Keratinocyte (primary cell): Measurements from ENCODE around the gene NYNRIN. TPM values are rescaled to one million over a fixed set of nuclear protein-coding genes. Genes with fewer than 3 reads are reported as not detected.

Experiments
- DNase-seq: peaks from one replicate; pipeline ENCODE4 v3.0.0-alpha.2; 2011; ENCODE audit warnings: low read depth, missing footprints, low spot score
- FAIRE-seq: peaks from 2 replicates; lab custom pipeline; 2011; peaks lifted over from hg19 to GRCh38; lab: Jason Lieb, UNC
- H2AFZ ChIP-seq: 2 replicates; pipeline ENCODE4 v1.6.0; 2012; ENCODE audit warnings: low read length, control low read depth, inconsistent platforms; ENCODE audit not compliant: control insufficient read depth
- H3K27ac ChIP-seq: 2 replicates; pipeline ENCODE4 v1.5.1; 2011; ENCODE audit warnings: low read length; ENCODE audit not compliant: control insufficient read depth, insufficient read depth
- H3K27me3 ChIP-seq: 3 replicates; pipeline ENCODE4 v1.6.0; 2011; ENCODE audit warnings: low read length; ENCODE audit not compliant: control insufficient read depth, insufficient read depth; ENCODE audit errors: extremely low read depth
- H3K36me3 ChIP-seq, 2 experiments: 2 replicates in 1 of 2; 3 replicates in 1 of 2; pipeline ENCODE4 v1.5.1; 2011; ENCODE audit warnings: low read length in 2 of 2, mild to moderate bottlenecking in 1 of 2; ENCODE audit not compliant: control insufficient read depth in 2 of 2, insufficient read depth in 2 of 2; ENCODE audit errors: extremely low read depth in 1 of 2
- H3K4me1 ChIP-seq: 3 replicates; pipeline ENCODE4 v1.5.1; 2011; ENCODE audit warnings: low read length; ENCODE audit not compliant: control insufficient read depth, insufficient read depth; ENCODE audit errors: extremely low read depth
- H3K4me2 ChIP-seq: 3 replicates; pipeline ENCODE4 v1.6.0; 2011; ENCODE audit warnings: low read depth, low read length; ENCODE audit not compliant: control insufficient read depth, insufficient read depth; ENCODE audit errors: extremely low read depth
- H3K4me3 ChIP-seq, 3 experiments: fragments of 200-600 bp in 1 of 3; sonication (generic) in 1 of 3; 2 replicates in 2 of 3; 3 replicates in 1 of 3; pipeline ENCODE4 v1.5.1; 2011 to 2016; ENCODE audit warnings: low read length in 3 of 3, mild to moderate bottlenecking in 3 of 3, control low read depth in 2 of 3, inconsistent platforms in 1 of 3, low read depth in 1 of 3, mixed read lengths in 1 of 3, mixed run types in 1 of 3, moderate library complexity in 1 of 3; ENCODE audit not compliant: control insufficient read depth in 2 of 3, insufficient read depth in 2 of 3; ENCODE audit errors: extremely low read depth in 1 of 3
- H3K79me2 ChIP-seq: 2 replicates; pipeline ENCODE4 v1.6.0; 2012; ENCODE audit warnings: low read length; ENCODE audit not compliant: control insufficient read depth, insufficient read depth
- H3K9ac ChIP-seq: 3 replicates; pipeline ENCODE4 v1.6.0; 2011; ENCODE audit warnings: low read length; ENCODE audit not compliant: control insufficient read depth, insufficient read depth; ENCODE audit errors: extremely low read depth
- H3K9me1 ChIP-seq: 3 replicates; pipeline ENCODE4 v1.6.0; 2011; ENCODE audit warnings: low read length; ENCODE audit not compliant: control insufficient read depth, insufficient read depth; ENCODE audit errors: extremely low read depth
- H3K9me3 ChIP-seq: 2 replicates; pipeline ENCODE4 v1.5.1; 2012; ENCODE audit warnings: low read depth, low read length; ENCODE audit not compliant: control insufficient read depth
- H4K20me1 ChIP-seq: 3 replicates; pipeline ENCODE4 v1.6.0; 2011; ENCODE audit warnings: low read length; ENCODE audit not compliant: control insufficient read depth, insufficient read depth; ENCODE audit errors: extremely low read depth
- EZH2 ChIP-seq: IDR thresholded peaks from one replicate; pipeline ENCODE4 v1.6.1; 2012; ENCODE audit warnings: inconsistent platforms, mild to moderate bottlenecking, low read length, moderate library complexity
- dilution Hi-C: fragments of 300-500 bp; cut with MboI; formaldehyde crosslinking; loops from one replicate; pipeline ENCODE4 v1.7.0; 2020; ENCODE audit warnings: low sequenced_read_pairs; ENCODE audit not compliant: extremely low pct_ligation_motif_present
- polyA plus RNA-seq, 5 experiments: library from polyadenylated mRNA; depleted of rRNA in 3 of 5; stranded (reverse) in 3 of 5; stranded (forward) in 1 of 5; unstranded in 1 of 5; fragments of >200 nt; gene quantifications; 1 replicate in 1 of 5; 2 replicates in 3 of 5; 3 replicates in 1 of 5; pipeline versions ENCODE4 v1.2.1 to v1.2.3, GENCODE V29; 2011 to 2012; ENCODE audit warnings: missing spikeins in 2 of 5, low read depth in 1 of 5, low replicate concordance in 1 of 5
- TF ChIP-seq, protein P1 (sequence below), 3 experiments: IDR thresholded peaks in 1 of 3; conservative IDR thresholded peaks in 1 of 3; optimal IDR thresholded peaks in 1 of 3; 2 replicates in 2 of 3; 3 replicates in 1 of 3; pipeline versions ENCODE3 to v1.5.1; 2011; ENCODE audit warnings: low read length in 3 of 3, mild to moderate bottlenecking in 3 of 3, moderate library complexity in 2 of 3, control low read depth in 1 of 3, inconsistent platforms in 1 of 3; ENCODE audit not compliant: insufficient read depth in 2 of 3; ENCODE audit errors: extremely low read depth in 1 of 3

NYNRIN gene
- polyA plus RNA-seq, 1 donor (not counting 4 experiments of a cell fraction or from before 2014, with no cell fraction given): 4.9 TPM

DNA sequence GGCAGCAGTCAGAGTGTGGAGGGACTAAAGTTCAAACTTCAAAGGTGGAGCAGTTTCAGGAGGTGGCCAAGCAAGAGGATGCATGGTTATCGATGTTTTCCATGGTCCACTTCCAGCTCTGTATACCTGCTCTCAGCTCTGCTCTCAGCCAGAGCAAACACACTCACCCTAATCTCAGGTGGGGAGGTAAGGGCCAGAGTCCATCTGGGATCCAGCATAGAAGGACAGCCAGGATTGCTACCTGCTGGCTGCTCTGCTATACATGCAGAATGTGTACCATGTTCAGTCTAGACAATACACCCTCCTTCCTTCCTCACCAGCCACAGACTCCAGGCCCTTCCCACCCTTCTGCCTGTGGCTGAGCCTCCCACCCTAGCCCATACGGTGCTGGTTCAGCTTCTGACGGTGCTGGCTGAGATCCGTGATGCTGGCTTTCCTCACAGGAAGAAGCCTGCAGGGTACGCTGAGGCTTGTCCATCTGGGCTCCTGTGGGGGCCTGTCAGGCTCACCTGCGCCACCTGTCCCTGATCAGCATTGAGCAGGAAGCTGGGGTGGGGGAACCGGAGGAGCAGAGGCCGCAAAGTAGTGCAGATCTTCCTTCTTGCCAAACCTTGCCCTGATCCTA, 28.2 kb downstream of the NYNRIN start:
- no peak overlapping the region for H3K9ac ChIP-seq
- H3K79me2 ChIP-seq: peaks cover 15% of the 10 kb centered on the region
- peaks cover 0 to 5% of the 10 kb centered on the region in 2 experiments for H3K36me3 ChIP-seq
- no peak for TF ChIP-seq EZH2
- TF ChIP-seq, protein P1, sequence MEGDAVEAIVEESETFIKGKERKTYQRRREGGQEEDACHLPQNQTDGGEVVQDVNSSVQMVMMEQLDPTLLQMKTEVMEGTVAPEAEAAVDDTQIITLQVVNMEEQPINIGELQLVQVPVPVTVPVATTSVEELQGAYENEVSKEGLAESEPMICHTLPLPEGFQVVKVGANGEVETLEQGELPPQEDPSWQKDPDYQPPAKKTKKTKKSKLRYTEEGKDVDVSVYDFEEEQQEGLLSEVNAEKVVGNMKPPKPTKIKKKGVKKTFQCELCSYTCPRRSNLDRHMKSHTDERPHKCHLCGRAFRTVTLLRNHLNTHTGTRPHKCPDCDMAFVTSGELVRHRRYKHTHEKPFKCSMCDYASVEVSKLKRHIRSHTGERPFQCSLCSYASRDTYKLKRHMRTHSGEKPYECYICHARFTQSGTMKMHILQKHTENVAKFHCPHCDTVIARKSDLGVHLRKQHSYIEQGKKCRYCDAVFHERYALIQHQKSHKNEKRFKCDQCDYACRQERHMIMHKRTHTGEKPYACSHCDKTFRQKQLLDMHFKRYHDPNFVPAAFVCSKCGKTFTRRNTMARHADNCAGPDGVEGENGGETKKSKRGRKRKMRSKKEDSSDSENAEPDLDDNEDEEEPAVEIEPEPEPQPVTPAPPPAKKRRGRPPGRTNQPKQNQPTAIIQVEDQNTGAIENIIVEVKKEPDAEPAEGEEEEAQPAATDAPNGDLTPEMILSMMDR (optimal IDR thresholded peaks at IDR 0.05 in 1 of 3, IDR thresholded peaks at IDR 0.05 in 1 of 3, conservative IDR thresholded peaks at IDR 0.05 in 1 of 3; ENCODE audit: extremely low read depth in 1 of 3, insufficient read depth in 2 of 3, low read length in 3 of 3): peak in 1 of 3 experiments; percentile 43
- H3K4me2 ChIP-seq: peak overlapping the region; percentile 35
- DNase-seq (no peak), FAIRE-seq (no peak)
- no peak overlapping the region for H3K27ac ChIP-seq
- H4K20me1 ChIP-seq: no peaks in the 10 kb centered on the region
- no peaks in the 10 kb centered on the region for H3K27me3 ChIP-seq
- dilution Hi-C loops: no loop called here
- no peaks in the 10 kb centered on the region for H3K9me1 ChIP-seq
- H3K9me3 ChIP-seq: no peaks in the 10 kb centered on the region
- peaks cover 43% of the 10 kb centered on the region for H3K4me1 ChIP-seq
- H2AFZ ChIP-seq: peak overlapping the region; percentile 21
- no peak overlapping the region for H3K4me3 ChIP-seq

DNA sequence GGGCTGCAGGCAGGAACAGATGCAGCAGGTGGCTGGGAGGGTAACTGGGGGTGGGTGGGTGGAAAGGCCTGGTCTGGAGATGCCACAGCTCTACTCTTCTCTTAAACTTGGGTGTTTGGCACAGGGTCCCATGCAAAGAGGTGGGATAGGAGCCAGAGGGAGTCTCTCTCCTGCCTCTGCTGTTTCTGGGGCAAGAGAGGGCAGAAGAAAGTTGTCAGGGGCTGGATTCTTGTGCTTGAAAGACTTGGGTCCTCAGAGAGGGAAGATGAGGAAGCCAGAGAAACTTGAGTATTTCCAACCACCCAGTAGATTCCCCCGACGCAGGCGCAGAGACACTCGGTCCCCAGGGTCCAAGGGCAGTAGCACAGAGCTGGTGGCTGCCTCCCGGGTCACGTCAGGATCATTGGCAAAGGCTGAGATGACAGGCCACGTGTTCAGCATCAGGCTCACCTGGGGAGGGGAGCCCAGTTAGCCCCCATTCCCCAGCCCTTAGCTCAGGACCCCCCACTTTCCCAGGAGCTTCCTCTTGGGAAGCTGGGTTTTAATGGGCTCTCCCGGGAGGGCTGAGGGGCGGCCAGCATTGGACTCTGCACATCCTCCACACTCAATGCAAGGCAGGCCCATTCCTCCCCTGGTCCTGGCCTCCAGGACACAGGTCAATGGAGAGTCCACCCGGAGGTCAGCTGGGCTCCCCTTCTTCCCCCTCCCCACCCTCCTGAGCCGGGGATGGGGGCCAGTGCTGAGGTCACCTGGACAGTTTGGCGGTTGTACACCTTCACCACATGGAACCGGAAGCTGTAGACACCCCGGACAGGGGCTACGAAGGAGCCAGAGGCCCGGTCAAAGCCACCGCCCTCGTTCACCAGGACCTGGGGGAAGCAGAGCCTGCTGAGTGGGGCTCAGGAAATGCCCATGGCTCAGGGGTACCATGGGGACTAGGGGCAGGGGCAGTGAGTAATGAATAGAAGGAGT, 29.0 kb downstream of the NYNRIN start:
- H3K9ac ChIP-seq: no peak overlapping the region
- H2AFZ ChIP-seq: no peak overlapping the region
- dilution Hi-C loops: no loop called here
- no peaks in the 10 kb centered on the region for H3K9me3 ChIP-seq
- no peak for FAIRE-seq
- peaks cover 23% of the 10 kb centered on the region for H3K79me2 ChIP-seq
- H3K4me2 ChIP-seq: no peak overlapping the region
- no peak overlapping the region for H3K27ac ChIP-seq
- peaks cover 6 to 13% of the 10 kb centered on the region in 2 experiments for H3K36me3 ChIP-seq
- peaks cover 51% of the 10 kb centered on the region for H3K4me1 ChIP-seq
- H3K27me3 ChIP-seq: no peaks in the 10 kb centered on the region
- no peaks in the 10 kb centered on the region for H4K20me1 ChIP-seq
- no peak overlapping the region for H3K4me3 ChIP-seq
- H3K9me1 ChIP-seq: no peaks in the 10 kb centered on the region
- no peak for DNase-seq
- TF ChIP-seq EZH2: no peak
- TF ChIP-seq, protein P1 (optimal IDR thresholded peaks at IDR 0.05 in 1 of 3, IDR thresholded peaks at IDR 0.05 in 1 of 3, conservative IDR thresholded peaks at IDR 0.05 in 1 of 3; ENCODE audit: extremely low read depth in 1 of 3, insufficient read depth in 2 of 3, low read length in 3 of 3): no peak
